ENCODE results near the gene ZNF438. TPM values are rescaled to one million over a fixed set of nuclear protein-coding genes. Genes with fewer than 3 reads are reported as not detected.

Gene ZNF438
- total and polyA plus RNA-seq, 9 donors = 10.5 to 14.5 (median 12.7) TPM

DNA sequence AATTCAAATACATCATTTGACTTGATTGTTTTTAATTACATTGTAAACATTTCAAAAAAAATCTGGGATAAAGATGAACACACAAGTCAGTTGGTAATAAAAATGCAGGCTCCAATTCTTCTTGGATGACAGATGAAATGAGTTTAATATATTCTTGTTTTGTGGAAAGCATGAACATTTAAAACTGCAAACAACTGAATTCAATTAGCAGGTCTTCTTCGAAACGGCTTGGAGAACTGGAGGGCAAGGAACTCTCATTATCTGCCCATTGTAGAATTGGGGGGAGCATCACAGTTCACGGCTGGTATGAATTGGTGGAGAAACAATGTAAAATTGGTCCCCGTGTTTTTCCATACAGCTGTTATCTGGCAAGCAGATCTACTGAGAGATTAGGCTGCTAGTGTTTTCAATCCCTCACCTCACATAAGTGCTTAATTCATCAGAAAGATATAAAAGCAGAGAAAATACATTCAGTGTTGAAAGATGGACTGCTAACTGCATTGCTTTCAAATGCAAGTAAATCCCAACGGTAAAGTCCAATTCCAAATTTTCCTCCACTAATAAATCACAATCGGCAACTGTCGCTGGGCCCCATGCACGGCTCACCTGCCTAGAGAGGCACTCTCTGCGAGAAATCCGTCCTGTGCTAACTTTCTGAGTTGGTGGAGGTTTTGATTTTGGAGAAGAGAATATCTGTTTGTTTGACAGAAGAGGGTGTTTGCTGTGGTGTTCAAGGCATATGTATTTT lies 199.5 kb downstream of the ZNF438 start:
- no peak overlapping the region for H3K27ac ChIP-seq (ENCODE audit: low read length)
- WGBS (ENCODE audit: insufficient coverage) = no CpG with 5 or more reads among the region's 10 CpGs
- peaks cover 44% of the 10 kb centered on the region for H3K4me1 ChIP-seq (ENCODE audit: control insufficient read depth, insufficient read depth, low read length)
- no peaks in the 10 kb centered on the region for H3K27me3 ChIP-seq (ENCODE audit: control insufficient read depth, insufficient read depth, low read length)
- H3K9me3 ChIP-seq (replicated peaks; ENCODE audit: control insufficient read depth, low read depth, low read length) = no peaks in the 10 kb centered on the region
- H3K4me3 ChIP-seq (ENCODE audit: low read length) = no peak overlapping the region
- no peak for DNase-seq
- H3K36me3 ChIP-seq (ENCODE audit: control insufficient read depth, insufficient read depth, low read length) = no peaks in the 10 kb centered on the region

- Histone ChIP-seq H3K4me1 (ENCODE audit: control insufficient read depth, insufficient read depth, low read length) (peaks cover 44% of the 10 kb centered on the region), H3K27ac (ENCODE audit: low read length) (peak overlapping the region; percentile 35), H3K4me3 (ENCODE audit: low read length) (no peak overlapping the region), H3K9me3 (replicated peaks; ENCODE audit: control insufficient read depth, low read depth, low read length) (no peaks in the 10 kb centered on the region), H3K36me3 (ENCODE audit: control insufficient read depth, insufficient read depth, low read length) (no peaks in the 10 kb centered on the region), H3K27me3 (ENCODE audit: control insufficient read depth, insufficient read depth, low read length) (no peaks in the 10 kb centered on the region)
- 59% methylated on average over 5 of the region's 5 CpGs for WGBS (ENCODE audit: insufficient coverage)
- no peak for DNase-seq
These were observed 200.2 kb downstream of the ZNF438 start for GRCh38 chr10:30831426-30831825.

DNA sequence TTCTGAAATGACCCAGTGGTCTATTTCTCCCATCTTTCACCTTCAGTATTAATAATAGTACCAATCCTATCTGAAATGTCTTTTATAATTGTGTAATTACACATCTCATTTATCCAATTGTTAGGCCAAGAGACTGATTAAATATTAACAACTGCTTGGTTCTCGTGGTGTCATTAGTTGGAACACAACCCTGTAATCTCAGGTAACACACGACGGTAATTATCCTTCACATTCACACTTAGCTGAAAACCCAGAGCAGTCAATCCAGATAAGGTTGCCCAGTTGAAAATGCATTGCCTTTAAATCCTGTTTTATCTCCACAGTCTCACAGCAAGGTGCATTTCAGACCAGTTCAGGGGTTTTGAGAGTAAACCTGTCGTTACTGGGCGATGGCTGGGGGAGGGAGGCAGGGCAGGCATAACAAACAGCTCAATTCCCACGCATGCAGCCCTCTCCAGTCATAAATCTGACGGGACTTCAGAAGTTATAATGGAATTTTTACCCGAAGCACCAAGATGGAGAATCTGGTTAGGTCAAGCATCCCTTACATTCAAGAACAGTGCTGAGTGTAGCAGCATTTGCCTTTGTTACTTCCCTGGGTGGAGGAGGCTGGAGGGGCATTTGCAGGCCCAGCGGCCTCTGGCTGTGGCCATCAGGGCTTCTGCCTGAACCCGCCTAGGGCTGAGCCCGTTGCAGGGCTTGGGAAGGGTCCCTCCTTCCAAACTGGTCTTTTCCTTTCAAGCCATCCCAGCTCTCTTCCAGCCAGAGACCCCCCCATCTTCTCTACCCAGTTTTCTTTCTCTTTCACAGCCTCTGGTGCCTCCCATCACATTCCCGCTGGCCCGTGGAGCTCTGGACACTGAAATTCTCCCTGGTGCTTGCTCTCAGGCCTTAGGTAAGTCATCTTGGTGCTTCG lies 201.1 kb downstream of the ZNF438 start:
- H3K4me1 ChIP-seq (ENCODE audit: control insufficient read depth, insufficient read depth, low read length) = peaks cover 44% of the 10 kb centered on the region
- no peaks in the 10 kb centered on the region for H3K9me3 ChIP-seq (replicated peaks; ENCODE audit: control insufficient read depth, low read depth, low read length)
- H3K4me3 ChIP-seq (ENCODE audit: low read length) = no peak overlapping the region
- H3K27ac ChIP-seq (ENCODE audit: low read length) = no peak overlapping the region
- DNase-seq = no peak
- no peaks in the 10 kb centered on the region for H3K27me3 ChIP-seq (ENCODE audit: control insufficient read depth, insufficient read depth, low read length)
- H3K36me3 ChIP-seq (ENCODE audit: control insufficient read depth, insufficient read depth, low read length) = no peaks in the 10 kb centered on the region
- 81% methylated on average over 9 of the region's 14 CpGs for WGBS (ENCODE audit: insufficient coverage)

- Histone ChIP-seq H3K4me1 (ENCODE audit: control insufficient read depth, insufficient read depth, low read length) (peaks cover 44% of the 10 kb centered on the region), H3K9me3 (replicated peaks; ENCODE audit: control insufficient read depth, low read depth, low read length) (no peaks in the 10 kb centered on the region), H3K27me3 (ENCODE audit: control insufficient read depth, insufficient read depth, low read length) (no peaks in the 10 kb centered on the region), H3K27ac (ENCODE audit: low read length) (no peak overlapping the region), H3K4me3 (ENCODE audit: low read length) (no peak overlapping the region), H3K36me3 (ENCODE audit: control insufficient read depth, insufficient read depth, low read length) (no peaks in the 10 kb centered on the region)
- DNase-seq = no peak
- no CpG with 5 or more reads among the region's 3 CpGs for WGBS (ENCODE audit: insufficient coverage)
These were observed 201.8 kb downstream of the ZNF438 start for GRCh38 chr10:30829901-30830300.

DNA sequence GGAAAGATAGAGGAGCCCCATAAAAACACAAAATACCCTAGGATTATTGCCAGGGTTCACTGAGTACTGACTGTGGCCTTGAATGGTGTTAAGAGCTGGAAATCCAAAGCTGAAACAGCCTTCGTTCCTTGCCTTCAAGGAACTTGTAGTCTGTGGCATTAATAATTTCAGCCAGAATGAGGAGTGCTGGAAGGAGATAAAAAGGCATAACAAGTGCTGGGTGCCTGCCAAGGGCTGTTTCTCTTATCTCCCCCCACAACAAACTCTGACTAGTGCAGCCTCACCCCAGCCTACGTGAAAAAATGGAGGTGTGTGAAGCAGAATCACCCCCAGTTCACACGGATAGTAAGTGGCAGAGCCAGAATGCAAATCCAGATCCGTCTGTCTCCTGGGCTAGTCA lies 203.0 kb downstream of the ZNF438 start:
- Histone ChIP-seq H3K27ac (ENCODE audit: low read length) (no peak overlapping the region), H3K4me1 (ENCODE audit: control insufficient read depth, insufficient read depth, low read length) (peaks cover 41% of the 10 kb centered on the region), H3K4me3 (ENCODE audit: low read length) (no peak overlapping the region), H3K9me3 (replicated peaks; ENCODE audit: control insufficient read depth, low read depth, low read length) (no peaks in the 10 kb centered on the region), H3K36me3 (ENCODE audit: control insufficient read depth, insufficient read depth, low read length) (no peaks in the 10 kb centered on the region), H3K27me3 (ENCODE audit: control insufficient read depth, insufficient read depth, low read length) (no peaks in the 10 kb centered on the region)
- WGBS (ENCODE audit: insufficient coverage) = no CpG with 5 or more reads among the region's 4 CpGs
- no peak for DNase-seq

DNA sequence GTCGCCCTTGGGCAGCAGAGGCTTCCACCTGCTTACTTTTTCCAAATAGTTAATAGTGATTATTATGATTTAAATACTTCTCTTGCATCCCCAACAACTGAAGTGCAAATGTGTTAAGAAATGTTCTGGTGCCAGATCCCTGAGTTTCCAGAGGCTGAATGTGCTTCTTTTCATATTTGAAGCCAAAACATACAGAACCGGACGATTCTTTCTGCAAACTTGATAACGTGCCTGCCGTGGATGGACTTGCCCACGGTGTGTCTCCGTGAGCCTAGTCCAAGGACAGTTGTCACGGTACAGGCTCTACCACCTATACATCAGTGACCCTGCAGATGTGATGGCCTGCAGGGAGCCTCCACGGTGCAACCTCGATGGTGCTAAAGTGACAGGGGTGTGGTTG lies 203.5 kb downstream of the ZNF438 start:
- H3K27me3 ChIP-seq (ENCODE audit: control insufficient read depth, insufficient read depth, low read length) = no peaks in the 10 kb centered on the region
- H3K9me3 ChIP-seq (replicated peaks; ENCODE audit: control insufficient read depth, low read depth, low read length) = no peaks in the 10 kb centered on the region
- no peak overlapping the region for H3K4me3 ChIP-seq (ENCODE audit: low read length)
- 42% methylated on average over 6 of the region's 10 CpGs for whole genome bisulfite sequencing (ENCODE audit: insufficient coverage)
- peaks cover 38% of the 10 kb centered on the region for H3K4me1 ChIP-seq (ENCODE audit: control insufficient read depth, insufficient read depth, low read length)
- H3K36me3 ChIP-seq (ENCODE audit: control insufficient read depth, insufficient read depth, low read length) = no peaks in the 10 kb centered on the region
- no peak overlapping the region for H3K27ac ChIP-seq (ENCODE audit: low read length)
- peak; percentile 65 for DNase-seq

DNA sequence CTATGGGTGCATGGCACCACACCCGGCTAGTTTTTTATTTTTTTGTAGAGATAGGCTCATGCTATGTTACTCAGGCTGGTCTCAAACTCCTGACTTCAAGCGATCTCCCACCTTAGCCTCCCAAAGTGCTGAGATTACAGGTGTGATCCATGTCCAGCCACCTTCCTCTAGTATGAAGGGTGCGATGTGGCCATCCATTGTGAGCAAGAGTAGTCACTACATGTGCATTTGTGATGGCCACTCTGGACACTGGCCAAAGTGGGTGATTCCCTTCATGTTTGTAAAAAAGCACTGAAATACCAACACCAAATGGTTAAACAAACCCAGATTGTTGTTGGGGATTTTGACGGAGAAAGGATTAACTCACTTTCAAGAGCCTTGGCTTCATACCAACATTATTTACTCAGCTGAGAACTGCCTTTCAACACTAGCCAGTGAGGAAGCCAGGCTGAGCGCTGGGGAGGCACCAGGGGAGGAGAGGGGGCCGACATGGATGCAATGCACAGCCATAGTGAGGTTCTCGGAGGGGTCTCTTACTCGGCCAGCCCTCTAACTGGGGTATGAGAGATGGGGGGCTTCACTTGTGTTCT lies 204.0 kb downstream of the ZNF438 start:
- DNase-seq = peak; percentile 75
- H3K27me3 ChIP-seq (ENCODE audit: control insufficient read depth, insufficient read depth, low read length) = no peaks in the 10 kb centered on the region
- WGBS (ENCODE audit: insufficient coverage) = no CpG with 5 or more reads among the region's 8 CpGs

GRCh38 chr10:30826679-30827078 lies 205.0 kb downstream of the ZNF438 start:
- no CpG with 5 or more reads among the region's 4 CpGs for whole genome bisulfite sequencing (ENCODE audit: insufficient coverage)
- H3K27ac ChIP-seq (ENCODE audit: low read length) = no peak overlapping the region
- peaks cover 39% of the 10 kb centered on the region for H3K4me1 ChIP-seq (ENCODE audit: control insufficient read depth, insufficient read depth, low read length)

More for the DNA sequence above, 204.0 kb downstream of the ZNF438 start:
- Histone ChIP-seq H3K4me1 (ENCODE audit: control insufficient read depth, insufficient read depth, low read length) (peaks cover 35% of the 10 kb centered on the region), H3K36me3 (ENCODE audit: control insufficient read depth, insufficient read depth, low read length) (no peaks in the 10 kb centered on the region), H3K27ac (ENCODE audit: low read length) (no peak overlapping the region), H3K9me3 (replicated peaks; ENCODE audit: control insufficient read depth, low read depth, low read length) (no peaks in the 10 kb centered on the region), H3K4me3 (ENCODE audit: low read length) (no peak overlapping the region)

GRCh38 chr10:30825495-30825894 lies 206.2 kb downstream of the ZNF438 start:
- DNase-seq = no peak
- Histone ChIP-seq H3K36me3 (ENCODE audit: control insufficient read depth, insufficient read depth, low read length) (no peaks in the 10 kb centered on the region), H3K9me3 (replicated peaks; ENCODE audit: control insufficient read depth, low read depth, low read length) (no peaks in the 10 kb centered on the region), H3K4me3 (ENCODE audit: low read length) (no peak overlapping the region), H3K4me1 (ENCODE audit: control insufficient read depth, insufficient read depth, low read length) (peaks cover 46% of the 10 kb centered on the region), H3K27me3 (ENCODE audit: control insufficient read depth, insufficient read depth, low read length) (no peaks in the 10 kb centered on the region), H3K27ac (ENCODE audit: low read length) (no peak overlapping the region)

More at GRCh38 chr10:30826679-30827078, 205.0 kb downstream of the ZNF438 start:
- Histone ChIP-seq H3K4me3 (ENCODE audit: low read length) (no peak overlapping the region), H3K27me3 (ENCODE audit: control insufficient read depth, insufficient read depth, low read length) (no peaks in the 10 kb centered on the region), H3K36me3 (ENCODE audit: control insufficient read depth, insufficient read depth, low read length) (no peaks in the 10 kb centered on the region), H3K9me3 (replicated peaks; ENCODE audit: control insufficient read depth, low read depth, low read length) (no peaks in the 10 kb centered on the region)
- no peak for DNase-seq

DNA sequence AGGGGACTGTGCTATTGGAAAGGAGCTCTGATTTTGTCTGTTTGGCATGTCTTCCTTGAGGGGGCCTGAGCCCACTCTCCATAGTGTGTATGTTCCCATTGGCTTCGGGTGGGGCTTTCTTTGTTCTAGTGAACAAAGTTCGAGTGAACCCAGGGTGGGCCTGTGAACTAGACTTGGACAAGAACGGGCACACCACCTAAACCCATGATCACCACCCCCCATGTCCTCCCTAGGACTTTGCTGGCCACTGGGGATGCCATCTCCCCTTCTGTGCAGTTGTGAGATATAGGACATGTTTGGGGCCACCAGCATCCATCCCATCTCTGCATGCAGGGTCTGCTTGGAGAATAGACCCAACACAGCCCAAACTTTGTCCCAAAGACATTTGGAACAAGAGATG lies 206.6 kb downstream of the ZNF438 start:
- Histone ChIP-seq H3K27me3 (ENCODE audit: control insufficient read depth, insufficient read depth, low read length) (no peaks in the 10 kb centered on the region), H3K4me3 (ENCODE audit: low read length) (no peak overlapping the region), H3K9me3 (replicated peaks; ENCODE audit: control insufficient read depth, low read depth, low read length) (no peaks in the 10 kb centered on the region), H3K36me3 (ENCODE audit: control insufficient read depth, insufficient read depth, low read length) (no peaks in the 10 kb centered on the region), H3K27ac (ENCODE audit: low read length) (no peak overlapping the region), H3K4me1 (ENCODE audit: control insufficient read depth, insufficient read depth, low read length) (peaks cover 49% of the 10 kb centered on the region)
- 100% methylated on average over 1 of the region's 3 CpGs for WGBS (ENCODE audit: insufficient coverage)
- DNase-seq = no peak

Data from muscle of leg (tissue), 11 donors.